GM12878 (cell line): Measurements from ENCODE around the gene RAD51B. TPM values are rescaled to one million over a fixed set of nuclear protein-coding genes. Genes with fewer than 3 reads are reported as not detected.
A peak's percentile ranks its signal among the peaks of the same experiment; 100 is the strongest.

ENCODE experiments used
- ATAC-seq: fragments of 200-7000 bp; cut with Tn5 transposase; 3 replicates; pipeline ENCODE4 v1.9.1; 2020; ENCODE audit warnings: mild to moderate bottlenecking, moderate library complexity
- BruUV-seq: library from RNA; stranded (reverse); fragments of 400-500 nt; replicated peaks from 2 replicates; lab custom pipeline; 2021; lab: Mats Ljungman, UMichigan
- CTCF ChIA-PET: fragments of 300-600 bp; sonication (Branson Sonifier 250); formaldehyde crosslinking; extraction: SDS; loops from one replicate; lab custom pipeline; 2021; ENCODE audit warnings: inconsistent platforms; lab: Yijun Ruan, JAX
- POLR2A ChIA-PET: fragments of 350-600 bp; formaldehyde crosslinking; extraction: SDS; loops from one replicate; lab custom pipeline; 2021; ENCODE audit warnings: inconsistent platforms; lab: Charles Lee
- RAD21 ChIA-PET: fragments of 300-600 bp; sonication (Branson Sonifier 250); formaldehyde crosslinking; loops from one replicate; lab custom pipeline; 2023; ENCODE audit warnings: antibody characterized with exemption; ENCODE audit not compliant: unreplicated experiment; lab: Charles Lee
- SMC1A ChIA-PET: fragments of 300-600 bp; sonication (Branson Sonifier 250); formaldehyde crosslinking; loops from one replicate; lab custom pipeline; 2023; ENCODE audit not compliant: unreplicated experiment, uncharacterized antibody; lab: Charles Lee
- DNase-seq: peaks from one replicate; pipeline ENCODE4 v3.0.0-alpha.2; 2011; ENCODE audit warnings: low read depth, low spot score
- FAIRE-seq: peaks from 3 replicates; lab custom pipeline; 2011; peaks lifted over from hg19 to GRCh38; lab: Jason Lieb, UNC
- H2AFZ ChIP-seq: 2 replicates; pipeline ENCODE4 v1.6.0; 2011; ENCODE audit warnings: low read depth, low read length, control low read depth; ENCODE audit not compliant: control insufficient read depth
- H3K27ac ChIP-seq: 2 replicates; pipeline ENCODE4 v1.5.1; 2011; ENCODE audit warnings: control low read depth; ENCODE audit not compliant: control insufficient read depth, insufficient read depth
- H3K27me3 ChIP-seq, 2 experiments: replicated peaks in 1 of 2; 2 replicates each; pipeline versions ENCODE4 v1.6.0 to v1.6.1; 2011; ENCODE audit warnings: low read length in 1 of 2; ENCODE audit not compliant: control insufficient read depth in 2 of 2, insufficient read depth in 2 of 2
- H3K36me3 ChIP-seq, 2 experiments: 2 replicates each; pipeline ENCODE4 v1.5.1; 2011; ENCODE audit warnings: low read length in 1 of 2; ENCODE audit not compliant: control insufficient read depth in 2 of 2, insufficient read depth in 2 of 2
- H3K4me1 ChIP-seq: 2 replicates; pipeline ENCODE4 v1.6.1; 2011; ENCODE audit warnings: mild to moderate bottlenecking, low read length, moderate library complexity, mixed read lengths; ENCODE audit not compliant: control insufficient read depth, insufficient read depth
- H3K4me2 ChIP-seq: 2 replicates; pipeline ENCODE4 v1.6.0; 2011; ENCODE audit warnings: control low read depth; ENCODE audit not compliant: control insufficient read depth, insufficient read depth
- H3K4me3 ChIP-seq: fragments of 200-600 bp; sonication (generic); 2 replicates; pipeline ENCODE4 v1.5.1; 2016
- H3K79me2 ChIP-seq: 2 replicates; pipeline ENCODE4 v1.6.0; 2011; ENCODE audit warnings: low read length; ENCODE audit not compliant: control insufficient read depth, insufficient read depth
- H3K9ac ChIP-seq: 2 replicates; pipeline ENCODE4 v1.8.0; 2011; ENCODE audit warnings: low read length, control low read depth, mixed read lengths; ENCODE audit not compliant: control insufficient read depth, insufficient read depth
- H3K9me3 ChIP-seq: replicated peaks from 3 replicates; pipeline ENCODE4 v1.5.1; 2011; ENCODE audit warnings: mild to moderate bottlenecking, low read length; ENCODE audit not compliant: control insufficient read depth, insufficient read depth
- H4K20me1 ChIP-seq: 2 replicates; pipeline ENCODE4 v1.6.0; 2011; ENCODE audit not compliant: control insufficient read depth, insufficient read depth
- BRCA1 ChIP-seq: IDR thresholded peaks from 2 replicates; pipeline ENCODE4 v1.6.1; 2011; ENCODE audit warnings: low read depth, low read length, improper control_type of control experiment
- CHD2 ChIP-seq: IDR thresholded peaks from 2 replicates; pipeline ENCODE4 v1.6.1; 2011; ENCODE audit warnings: low read depth, low read length, improper control_type of control experiment, borderline replicate concordance
- CHD4 ChIP-seq: fragments of 200-600 bp; sonication (generic); IDR thresholded peaks from 2 replicates; pipeline ENCODE4 v1.6.1; 2016; ENCODE audit warnings: mild to moderate bottlenecking
- FOXM1 ChIP-seq: IDR thresholded peaks from 2 replicates; pipeline ENCODE4 v1.6.1; 2012; ENCODE audit warnings: low read depth, mild to moderate bottlenecking, inconsistent platforms, low read length, moderate library complexity
- GABPA ChIP-seq: IDR thresholded peaks from 2 replicates; pipeline ENCODE4 v1.6.1; 2014; ENCODE audit warnings: antibody characterized with exemption, low read depth, mild to moderate bottlenecking, inconsistent platforms
- HDGF ChIP-seq: fragments of 450-650 bp; IDR thresholded peaks from 2 replicates; pipeline ENCODE4 v1.6.1; 2016; ENCODE audit warnings: antibody characterized with exemption
- SMARCA5 ChIP-seq: fragments of 450-650 bp; IDR thresholded peaks from 2 replicates; pipeline ENCODE4 v1.6.1; 2017; ENCODE audit warnings: mild to moderate bottlenecking
- TCF3 ChIP-seq: IDR thresholded peaks from 2 replicates; pipeline ENCODE4 v1.6.1; 2012; ENCODE audit warnings: low read depth, mild to moderate bottlenecking, low read length, borderline replicate concordance; ENCODE audit not compliant: insufficient read depth
- ZNF24 ChIP-seq: fragments of 450-650 bp; IDR thresholded peaks from 2 replicates; pipeline ENCODE4 v1.6.1; 2017; ENCODE audit warnings: antibody characterized with exemption, mild to moderate bottlenecking
- WGBS: methylation state at CpG from one replicate; pipeline ENCODE4 v1.1.6; 2016; ENCODE audit warnings: low lambda C conversion rate; ENCODE audit not compliant: insufficient replicate concordance, insufficient coverage; ENCODE audit errors: missing lambda C conversion rate; 5-methylcytosine and 5-hydroxymethylcytosine counted together
- in situ Hi-C: fragments of 300-500 bp; cut with MboI; formaldehyde crosslinking; loops from 9 replicates; pipeline ENCODE4 v1.14.3; 2018; ENCODE audit warnings: mixed read lengths
- intact Hi-C: fragments of 100-400 bp; cut with micrococcal nuclease; formaldehyde crosslinking; loops from one replicate; pipeline ENCODE4 v1.14.2; 2022; ENCODE audit not compliant: unreplicated experiment
- polyA plus RNA-seq, 11 experiments: library from polyadenylated mRNA; depleted of rRNA in 4 of 11; unstranded in 6 of 11; stranded (reverse) in 5 of 11; fragments of >200 nt; fragmentation: Nextera tagmentation in 4 of 11; fragmentation: Illumina TruSeq in 1 of 11; extraction: Ambion mirVana in 4 of 11; extraction: Trizol in 1 of 11; gene quantifications; 1 replicate in 1 of 11; 2 replicates in 10 of 11; pipeline versions ENCODE4 v1.2.1 to v1.2.3, GENCODE V29; 2011 to 2016; ENCODE audit warnings: inconsistent platforms in 2 of 11, missing spikeins in 2 of 11, low read depth in 1 of 11
- total RNA-seq, 4 experiments: library from RNA; depleted of rRNA in 3 of 4; stranded (reverse); fragments of >200 nt in 3 of 4; fragmentation: Illumina TruSeq in 1 of 4; extraction: Trizol in 1 of 4; gene quantifications; 2 replicates each; pipeline versions ENCODE4 v1.2.1 to v1.2.3, GENCODE V29; 2013 to 2021

Gene RAD51B
- total and polyA plus RNA-seq, 10 of the 15 experiments (the other 5 are each of a cell fraction or from before 2014, with no cell fraction given) = 9.8 to 26.8 (median 21.3) TPM

- DNase-seq (no peak), ATAC-seq (no peak), FAIRE-seq (no peak)
- peaks cover 0 to 2% of the 10 kb centered on the region in 2 experiments; a peak in 1 of 4 replicates for H3K36me3 ChIP-seq
- H3K4me2 ChIP-seq = no peak overlapping the region
- H3K9me3 ChIP-seq = peaks cover 8% of the 10 kb centered on the region; the same call in 2 of the 3 replicates
- ChIA-PET SMC1A (interaction anchor here (0.7 to 8.7 kb wide), 27 partner anchors 9 to 415 kb away, joined by 3 to 181 read pairs (median 5); no protein-coding TSS in a partner anchor), RAD21 (interaction anchor here (0.9 to 15.0 kb wide), 29 partner anchors 14 to 440 kb away, joined by 3 to 194 read pairs (median 6); no protein-coding TSS in a partner anchor), POLR2A (interaction anchor here (0.7 to 8.2 kb wide), 15 partner anchors 9 to 140 kb away, joined by 3 to 103 read pairs (median 4); no protein-coding TSS in a partner anchor), CTCF (interaction anchor here (0.6 to 7.6 kb wide), 16 partner anchors 10 to 441 kb away, joined by 3 to 60 read pairs (median 4); no protein-coding TSS in a partner anchor)
- intact Hi-C loops = no loop called here
- H3K9ac ChIP-seq = no peak overlapping the region
- no peaks in the 10 kb centered on the region for H4K20me1 ChIP-seq
- no peak overlapping the region for H2AFZ ChIP-seq
- H3K27ac ChIP-seq = peak overlapping the region; percentile 54; the same call in 1 of the 2 replicates
- TF ChIP-seq SMARCA5 = 0 out of 2 replicates have a peak, but pooled peaks have one; percentile 36
- TF ChIP-seq FOXM1 = no peak
- TF ChIP-seq CHD2 = no peak
- TF ChIP-seq BRCA1 = no peak
- no peak for TF ChIP-seq CHD4
- TF ChIP-seq ZNF24 = no peak
- peaks cover 68% of the 10 kb centered on the region for H3K4me1 ChIP-seq
- BruUV-seq = no TSS peak
- in situ Hi-C loops = no loop called here
- over 99% methylated on average over 7 of the region's 7 CpGs for WGBS
- H3K4me3 ChIP-seq = no peak overlapping the region
- H3K27me3 ChIP-seq = no peaks in the 10 kb centered on the region
- peaks cover 3% of the 10 kb centered on the region for H3K79me2 ChIP-seq
Observed at GRCh38 chr14:68374682-68375081, 555.1 kb downstream of the RAD51B start.

DNA sequence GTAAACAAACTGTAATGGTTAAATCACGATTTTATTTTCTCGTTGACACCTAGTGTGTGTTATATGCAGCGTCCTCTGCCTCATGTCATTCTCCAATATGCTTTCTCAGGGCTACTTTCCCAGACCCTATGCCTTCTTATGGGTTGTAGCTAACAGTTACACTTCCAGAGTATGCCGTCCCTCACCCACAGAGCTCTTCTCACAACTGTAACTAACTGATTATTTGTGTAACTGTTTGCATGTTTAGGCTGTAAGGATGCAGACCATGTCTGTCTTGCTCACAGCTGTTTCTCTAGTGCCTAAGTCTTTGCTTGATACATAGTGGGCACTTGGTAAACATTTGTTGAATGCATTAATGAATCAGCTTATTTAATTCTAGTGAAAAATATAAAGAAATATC lies 555.8 kb downstream of the RAD51B start:
- no peak for FAIRE-seq
- RAD21 ChIA-PET = interaction anchor here (0.7 to 15.0 kb wide), 22 partner anchors 14 to 439 kb away, joined by 3 to 194 read pairs (median 14); no protein-coding TSS in a partner anchor
- TF ChIP-seq TCF3 = no peak
- TF ChIP-seq GABPA = no peak
- 0 out of 2 replicates have a peak, but pooled peaks have one; percentile 32 for TF ChIP-seq HDGF
- TF ChIP-seq, all 136 proteins: peak for 1
- ChIA-PET CTCF (interaction anchor here (0.6 to 7.6 kb wide), 9 partner anchors 10 to 414 kb away, joined by 3 to 60 read pairs (median 7); no protein-coding TSS in a partner anchor), POLR2A (interaction anchor here (0.7 to 8.2 kb wide), 17 partner anchors 10 to 446 kb away, joined by 3 to 103 read pairs (median 3); no protein-coding TSS in a partner anchor), SMC1A (interaction anchor here (1.0 to 8.7 kb wide), 23 partner anchors 7 to 441 kb away, joined by 3 to 181 read pairs (median 16); no protein-coding TSS in a partner anchor)
- H3K9ac ChIP-seq = no peak overlapping the region
- in situ Hi-C loops (no loop called here), intact Hi-C loops (no loop called here)
- H3K27ac ChIP-seq = no peak overlapping the region
- H3K4me1 ChIP-seq = peaks cover 68% of the 10 kb centered on the region
- ATAC-seq = no peak
- peaks cover 0 to 2% of the 10 kb centered on the region in 2 experiments; a peak in 1 of 4 replicates for H3K36me3 ChIP-seq
- DNase-seq = no peak
- 97% methylated on average over 4 of the region's 4 CpGs for WGBS
- peaks cover 8% of the 10 kb centered on the region; the same call in 2 of the 3 replicates for H3K9me3 ChIP-seq
- peaks cover 6% of the 10 kb centered on the region for H3K79me2 ChIP-seq
- no peak overlapping the region for H3K4me2 ChIP-seq
- no peak overlapping the region for H2AFZ ChIP-seq
- H3K4me3 ChIP-seq = no peak overlapping the region
- no peaks in the 10 kb centered on the region for H4K20me1 ChIP-seq
- no TSS peak for BruUV-seq
- no peaks in the 10 kb centered on the region for H3K27me3 ChIP-seq
